Activated CD4-positive, alpha-beta T cell treated with anti-CD3 and anti-CD28 coated beads for 1 hour (primary cell): Measurements from ENCODE around the gene CEP164.
"Not testable (repeated sequence)": the region's sequence is repeated elsewhere in the genome, so short reads cannot be mapped to it uniquely, and the experiment has no call there.

Experiments
- DNase-seq: peaks from one replicate; pipeline ENCODE4 v3.0.0-alpha.2; 2020

The CEP164 gene

DNA sequence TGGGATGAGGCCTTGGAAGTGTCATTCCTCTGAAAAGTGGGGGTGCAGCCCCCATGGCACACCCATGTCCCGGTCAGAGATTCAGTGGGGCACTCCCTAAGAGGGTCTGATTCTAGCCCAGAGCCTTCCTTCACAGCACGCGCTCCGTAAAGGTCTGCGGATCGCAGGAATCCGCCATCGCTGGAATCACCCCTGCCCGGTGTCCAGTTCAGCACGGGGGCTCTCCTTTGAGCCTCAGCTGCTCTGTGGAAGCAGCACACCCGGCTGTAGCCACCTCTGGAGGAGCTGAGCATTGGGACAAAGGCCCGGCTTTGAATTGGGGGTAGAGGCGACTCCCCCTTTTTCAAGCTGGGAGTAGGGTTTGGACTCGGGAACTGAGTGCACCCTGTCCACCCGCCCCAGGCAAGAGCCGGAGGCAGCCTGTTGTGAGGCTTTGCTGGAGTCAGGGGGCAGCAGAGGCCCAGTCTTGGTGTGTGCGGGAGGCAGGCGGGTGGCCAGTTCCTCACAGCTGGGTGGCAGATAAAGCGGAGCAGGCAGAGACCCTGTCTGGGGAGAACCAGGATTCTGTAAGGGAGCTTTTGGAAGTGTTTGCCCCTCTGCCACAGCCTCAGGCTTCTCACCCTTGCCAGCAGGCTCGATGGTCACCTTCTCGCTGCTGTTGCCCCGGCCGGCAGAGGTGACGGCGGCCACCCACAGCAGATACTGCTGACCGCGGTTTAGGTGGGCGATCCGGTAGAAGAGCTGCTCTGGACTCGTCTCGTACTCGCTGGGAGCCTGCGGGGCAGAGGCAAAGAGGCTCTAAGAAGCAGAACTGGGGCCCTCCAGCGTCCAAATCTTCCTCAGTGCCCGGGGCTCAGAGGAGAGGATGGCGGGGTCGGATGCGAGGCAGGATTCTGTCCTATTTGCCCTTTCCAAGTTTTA is 115.9 kb downstream of the CEP164 start:
- no peak for DNase-seq

DNA sequence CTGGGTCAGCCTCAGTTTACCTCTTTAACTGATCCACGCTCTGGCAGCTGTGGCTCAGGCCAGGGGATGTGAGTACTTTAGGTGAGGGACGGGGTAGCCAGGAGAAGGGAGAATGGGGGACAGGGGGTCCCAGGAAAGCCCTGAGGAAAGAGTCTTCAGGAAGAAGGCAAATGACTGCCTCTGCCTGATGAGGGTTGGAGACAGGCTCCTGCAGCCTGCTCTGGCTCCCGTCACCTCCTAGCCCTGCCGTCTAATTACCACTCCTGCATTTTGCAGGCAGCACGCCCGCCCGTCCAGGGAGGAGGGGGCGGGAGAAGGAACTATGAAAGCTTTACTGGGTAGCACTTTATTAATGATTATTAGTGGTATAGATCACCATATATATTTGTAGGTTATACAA is 116.6 kb downstream of the CEP164 start:
- DNase-seq, result no peak

GRCh38 chr11:117444711-117445658 is 117.3 kb downstream of the CEP164 start:
- DNase-seq, result no peak

DNA sequence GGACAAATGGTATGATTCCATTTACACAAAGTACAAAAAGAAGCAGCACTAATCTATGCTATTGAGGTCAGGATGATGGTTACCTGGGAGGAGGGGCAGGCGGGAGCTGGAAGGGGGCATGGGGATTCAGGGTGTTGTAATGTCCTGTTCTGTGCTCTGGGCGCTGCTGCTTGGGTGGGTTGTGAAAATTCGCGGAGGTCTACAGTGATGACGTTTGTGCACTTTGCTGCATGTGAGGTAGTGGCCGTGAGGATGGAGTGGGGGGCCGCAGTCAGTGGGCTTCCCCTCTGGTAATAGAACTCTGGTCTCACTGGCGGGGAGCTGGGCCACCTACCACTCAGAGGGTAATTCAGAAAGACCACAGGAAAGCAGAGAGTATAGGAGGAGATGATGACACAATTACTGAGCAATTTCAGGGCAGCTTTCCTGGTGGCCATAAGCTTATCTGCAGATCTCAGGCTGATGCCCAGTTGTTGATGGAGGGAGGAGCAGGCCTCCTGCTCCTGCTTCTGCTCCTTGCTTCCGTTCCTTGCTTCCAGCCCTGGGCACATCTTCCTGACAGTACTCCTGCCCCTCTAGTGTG is 121.5 kb downstream of the CEP164 start:
- DNase-seq, result no peak

- DNase-seq, result no peak
Measured at GRCh38 chr11:117453886-117454563, 126.4 kb downstream of the CEP164 start.

- DNase-seq, result no peak
Measured at GRCh38 chr11:117454564-117454917, 126.9 kb downstream of the CEP164 start.

DNA sequence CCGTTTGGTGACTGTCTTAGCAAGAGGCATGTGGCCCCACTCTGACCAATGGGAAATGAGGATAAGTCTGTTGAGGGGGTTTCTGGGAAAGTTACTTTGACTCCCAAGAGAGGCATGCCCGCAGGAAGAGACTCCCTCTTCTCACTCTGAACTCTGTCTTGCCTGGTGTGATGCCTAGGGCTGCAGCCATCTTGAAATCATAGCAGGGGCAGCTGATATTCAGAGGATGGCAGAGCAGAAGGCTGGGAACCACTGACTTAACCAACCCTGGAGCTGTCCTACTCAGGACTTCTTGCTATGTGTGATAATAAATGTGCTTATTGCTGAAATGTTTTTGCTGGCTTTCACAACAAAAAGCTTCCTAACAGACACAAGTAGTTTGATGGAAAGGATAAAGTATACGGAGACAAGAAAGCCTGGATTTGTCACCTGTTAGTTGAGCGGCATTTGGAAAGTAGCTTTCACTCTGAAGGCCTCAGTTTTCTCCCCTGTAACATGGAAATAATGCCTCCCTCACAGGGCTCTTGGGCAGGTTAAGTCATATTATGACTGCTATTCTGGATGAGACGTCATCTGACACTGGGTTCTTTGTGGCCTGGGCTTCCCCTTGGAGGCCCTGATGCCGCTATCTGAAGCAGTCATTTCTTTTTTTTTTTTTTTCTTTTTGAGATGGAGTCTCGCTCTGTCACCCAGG is 128.5 kb downstream of the CEP164 start:
- no peak for DNase-seq

GRCh38 chr11:117456721-117457029 is 129.0 kb downstream of the CEP164 start:
- not testable (repeated sequence) for DNase-seq

- DNase-seq, result no peak
Measured at GRCh38 chr11:117457031-117457785, 129.6 kb downstream of the CEP164 start.

GRCh38 chr11:117457835-117458234 is 130.2 kb downstream of the CEP164 start:
- DNase-seq, result no peak

GRCh38 chr11:117458275-117459122 is 130.8 kb downstream of the CEP164 start:
- no peak for DNase-seq

DNA sequence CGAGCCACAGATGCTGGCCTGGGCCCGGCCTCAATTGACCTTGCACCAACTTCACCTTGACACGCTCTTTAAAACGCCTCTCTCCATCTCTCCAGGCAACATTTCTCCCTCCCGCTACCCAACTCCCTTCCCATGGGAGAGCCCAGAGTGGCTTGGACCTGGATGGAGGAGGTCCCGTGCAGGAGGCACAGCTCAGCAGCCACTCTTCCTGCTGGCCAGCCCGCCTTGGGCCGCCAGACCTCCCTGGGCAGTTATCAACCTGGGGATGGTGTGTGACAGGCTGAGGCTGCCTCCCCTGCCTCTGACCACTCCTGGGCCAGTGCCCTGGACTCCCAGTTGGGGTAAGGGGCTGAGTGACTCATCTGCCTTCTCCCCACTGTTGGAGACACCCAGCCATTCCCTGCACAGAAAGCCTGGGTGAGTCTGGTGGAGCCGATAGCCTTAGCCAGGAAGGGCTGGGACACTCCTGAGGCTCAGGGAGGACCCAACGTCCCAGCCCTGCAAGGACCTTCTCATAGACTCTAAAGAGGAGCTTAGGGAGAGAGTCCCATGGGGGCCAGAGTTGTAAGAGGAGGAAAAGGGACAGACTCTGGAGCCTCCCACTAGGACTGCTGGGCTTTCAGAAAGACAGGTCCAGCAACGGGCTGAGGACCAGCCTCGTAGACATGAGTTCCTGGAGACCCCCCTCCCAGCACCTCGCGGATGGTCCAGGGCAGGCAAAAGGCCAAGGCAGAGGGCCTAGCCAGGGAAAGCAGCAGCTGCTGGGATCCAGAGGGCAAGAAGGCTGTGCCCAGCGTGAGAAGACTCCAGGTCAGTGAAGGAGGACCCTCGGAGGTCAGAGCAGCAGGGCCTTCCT is 131.7 kb downstream of the CEP164 start:
- no peak for DNase-seq

GRCh38 chr11:117459979-117460300 is 132.3 kb downstream of the CEP164 start:
- DNase-seq, result no peak

DNA sequence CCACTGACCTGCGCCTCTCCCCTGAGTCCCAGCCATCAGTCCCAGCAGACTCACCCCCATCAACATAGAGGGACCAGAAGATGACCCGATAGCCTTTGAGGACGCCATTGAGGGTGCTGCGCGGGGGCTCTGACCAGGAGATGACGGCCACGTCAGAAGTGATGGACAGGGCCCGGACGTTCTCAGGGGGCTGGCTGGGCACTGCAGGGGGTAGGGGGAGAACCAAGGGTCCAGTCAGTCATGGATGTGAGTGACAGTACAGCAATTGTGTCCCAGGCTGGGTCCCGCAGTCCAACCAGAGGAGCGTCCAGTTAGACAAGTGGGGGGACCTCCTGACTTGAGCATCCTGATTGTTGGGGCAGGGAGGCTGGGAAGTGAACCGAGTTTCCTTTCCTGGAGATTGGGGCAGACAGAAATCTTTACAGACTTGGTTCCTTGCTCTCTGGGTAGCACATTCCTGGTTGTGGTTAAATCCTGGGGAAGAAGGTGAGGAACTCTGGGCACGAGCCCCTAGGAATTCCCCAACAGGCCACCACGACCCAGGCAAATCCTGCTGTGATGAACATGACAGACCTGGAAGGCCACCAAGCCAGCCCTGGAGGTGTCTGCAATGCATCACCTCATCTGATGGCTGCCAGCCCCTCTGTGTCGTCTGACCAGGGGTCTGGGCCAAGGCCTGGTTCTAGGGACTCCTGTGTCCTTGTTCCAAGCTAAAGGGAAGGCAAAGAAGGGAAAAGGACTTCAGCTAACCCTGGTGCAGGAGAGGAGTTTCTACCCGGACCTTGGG is 133.9 kb downstream of the CEP164 start:
- DNase-seq, result no peak

- no peak for DNase-seq
Measured at GRCh38 chr11:117462183-117462863, 134.7 kb downstream of the CEP164 start.

DNA sequence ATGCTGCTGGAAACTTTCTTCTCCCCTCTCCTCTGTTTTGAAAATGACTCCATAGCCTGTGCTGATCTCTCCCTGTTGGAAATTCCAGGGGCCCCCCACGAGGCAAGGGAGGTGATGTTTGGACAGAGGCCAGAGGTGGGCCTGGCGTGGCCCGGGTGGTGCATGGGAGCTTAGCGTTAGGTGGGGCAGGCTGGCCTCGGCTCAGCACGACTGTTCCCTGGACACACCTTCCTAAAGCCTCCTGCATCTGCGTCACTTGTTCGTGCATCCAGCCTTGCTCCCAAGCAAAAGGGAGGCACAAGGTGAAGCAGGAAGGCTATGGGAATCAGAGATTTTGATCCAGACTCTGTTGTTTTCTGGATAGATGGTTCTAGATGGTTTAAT is 135.2 kb downstream of the CEP164 start:
- DNase-seq, result no peak
